ACC112 (cell line): ENCODE data around the gene WDR86.

ENCODE experiments used
- H2AFZ ChIP-seq: fragments of 200-600 bp; sonication (generic); one replicate; pipeline ENCODE4 v1.6.0; 2017; ENCODE audit warnings: antibody characterized with exemption, low read length; ENCODE audit not compliant: unreplicated experiment
- H3K27ac ChIP-seq: fragments of 200-600 bp; sonication (generic); 2 replicates; pipeline ENCODE4 v1.5.1; 2014; ENCODE audit warnings: low read depth, mild to moderate bottlenecking, antibody characterized with exemption, low read length, moderate library complexity
- H3K27me3 ChIP-seq: fragments of 200-600 bp; sonication (generic); 2 replicates; pipeline ENCODE4 v1.6.1; 2014; ENCODE audit warnings: mild to moderate bottlenecking, antibody characterized with exemption, low read length, moderate library complexity, mixed read lengths; ENCODE audit not compliant: insufficient read depth
- H3K36me3 ChIP-seq: fragments of 200-600 bp; sonication (generic); 2 replicates; pipeline ENCODE4 v1.6.1; 2016; ENCODE audit warnings: mild to moderate bottlenecking, antibody characterized with exemption, low read length, moderate library complexity, mixed read lengths; ENCODE audit not compliant: insufficient read depth
- H3K4me1 ChIP-seq: fragments of 200-600 bp; sonication (generic); one replicate; pipeline ENCODE4 v1.6.1; 2016; ENCODE audit warnings: low read length, mixed read lengths; ENCODE audit not compliant: insufficient read depth, unreplicated experiment, control insufficient read depth
- H3K4me3 ChIP-seq: fragments of 200-600 bp; sonication (generic); 2 replicates; pipeline ENCODE4 v1.5.1; 2014; ENCODE audit warnings: mild to moderate bottlenecking, low read depth, low read length
- H3K79me2 ChIP-seq: fragments of 200-600 bp; sonication (generic); one replicate; pipeline ENCODE4 v1.6.0; 2016; ENCODE audit warnings: low read length; ENCODE audit not compliant: control insufficient read depth, unreplicated experiment, insufficient read depth

WDR86 gene

DNA sequence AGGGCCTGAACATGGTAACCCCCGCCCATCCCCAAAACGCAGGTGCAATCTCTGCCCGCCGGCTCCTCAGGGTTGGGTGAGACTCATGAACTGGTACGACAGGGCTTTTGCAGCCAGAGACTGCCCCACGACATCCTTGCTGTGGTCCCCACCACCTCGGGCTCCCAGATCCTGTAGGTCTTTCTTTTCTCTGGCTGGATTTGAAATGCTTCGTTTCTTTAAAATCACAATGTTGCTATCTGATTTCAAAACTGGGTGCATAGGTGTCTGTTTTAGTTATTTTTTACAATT lies 21.9 kb downstream of the WDR86 start:
- no peak overlapping the region for H3K27ac ChIP-seq
- no peak overlapping the region for H2AFZ ChIP-seq
- peaks cover 8% of the 10 kb centered on the region; the same call in 1 of the 2 replicates for H3K27me3 ChIP-seq
- H3K36me3 ChIP-seq: no peaks in the 10 kb centered on the region
- no peaks in the 10 kb centered on the region for H3K79me2 ChIP-seq
- H3K4me3 ChIP-seq: no peak overlapping the region
- H3K4me1 ChIP-seq: no peaks in the 10 kb centered on the region

- H3K4me1 ChIP-seq: no peaks in the 10 kb centered on the region
- H3K79me2 ChIP-seq: no peaks in the 10 kb centered on the region
- no peak overlapping the region for H3K4me3 ChIP-seq
- no peaks in the 10 kb centered on the region for H3K36me3 ChIP-seq
- no peak overlapping the region for H3K27ac ChIP-seq
- no peak overlapping the region for H2AFZ ChIP-seq
- H3K27me3 ChIP-seq: peaks cover 14% of the 10 kb centered on the region
Measured at GRCh38 chr7:151387161-151388006, 22.5 kb downstream of the WDR86 start.

DNA sequence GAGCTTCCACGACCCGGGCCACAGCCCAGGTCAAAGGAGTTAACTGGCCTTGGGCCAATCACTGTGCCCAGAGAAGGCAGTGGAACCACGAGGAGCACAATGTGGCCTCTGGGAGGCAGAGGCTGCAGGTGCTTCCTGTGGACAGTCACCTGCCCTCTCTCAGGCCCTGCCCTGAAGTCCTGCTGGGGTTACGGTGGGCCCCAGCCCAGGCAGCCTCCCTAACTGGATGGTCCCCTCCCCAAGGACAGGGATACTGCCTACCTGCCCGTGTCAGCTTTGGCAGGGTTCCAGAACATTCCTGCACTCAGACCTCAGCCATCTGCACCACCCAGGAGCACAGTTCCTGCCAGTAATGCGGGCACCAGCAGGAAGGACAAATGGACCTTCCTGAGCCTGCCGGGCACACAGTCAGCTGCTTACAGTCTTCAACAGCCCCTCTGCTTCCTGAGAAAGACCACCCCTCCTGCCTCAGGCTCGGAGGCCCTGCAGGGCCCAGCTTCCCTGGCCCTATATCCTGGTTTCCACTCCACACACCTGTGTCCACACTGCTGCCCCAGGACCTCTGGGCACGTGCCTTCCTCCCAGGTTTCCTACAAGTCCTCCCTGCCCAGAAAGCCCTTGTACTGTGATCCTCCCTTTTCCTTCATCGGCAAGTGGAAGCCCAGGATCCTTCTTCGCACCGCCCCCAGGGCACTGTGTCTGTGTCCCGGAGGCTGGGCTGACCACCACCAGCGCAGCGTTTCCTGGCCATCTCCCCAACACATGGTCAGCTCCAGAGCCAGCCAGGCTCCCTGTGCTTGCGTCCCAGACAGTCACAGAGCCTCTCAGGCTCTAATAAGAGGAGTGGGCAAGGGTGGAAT lies 23.3 kb downstream of the WDR86 start:
- H3K4me1 ChIP-seq: no peaks in the 10 kb centered on the region
- H2AFZ ChIP-seq: no peak overlapping the region
- peaks cover 22% of the 10 kb centered on the region for H3K27me3 ChIP-seq

DNA sequence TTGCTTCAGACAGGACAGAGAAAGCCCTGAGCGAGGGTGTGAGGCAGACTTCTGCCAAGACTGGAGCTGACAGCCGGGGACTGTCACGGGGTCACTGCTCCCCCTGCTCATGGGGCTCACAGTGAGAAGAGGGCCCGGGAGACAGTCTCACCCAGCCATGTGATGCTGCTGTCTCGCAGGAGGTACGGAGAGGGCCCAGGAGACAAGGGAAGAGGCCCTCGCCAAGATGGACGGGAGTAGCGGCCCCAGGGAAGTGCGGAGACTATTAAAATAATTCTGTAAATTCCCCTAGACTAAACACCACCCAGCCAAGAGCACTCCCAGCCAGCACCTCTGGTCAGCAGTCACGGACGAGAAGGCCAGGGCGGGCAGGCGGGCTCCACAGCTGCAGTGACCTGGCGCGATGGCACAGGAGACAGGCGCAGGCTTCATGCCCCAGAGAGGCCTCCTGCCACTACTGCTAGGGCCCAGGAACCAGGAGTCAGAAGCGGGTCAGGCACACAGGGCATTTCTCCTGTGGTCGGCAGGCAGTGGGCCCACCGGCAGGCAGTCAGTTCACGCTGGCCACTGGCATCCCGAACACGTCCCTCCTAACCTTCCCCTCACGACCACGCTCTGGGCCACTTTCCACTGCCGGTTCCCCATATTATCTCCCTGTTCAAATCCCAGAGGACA lies 24.1 kb downstream of the WDR86 start:
- peaks cover 28% of the 10 kb centered on the region for H3K27me3 ChIP-seq
- no peaks in the 10 kb centered on the region for H3K36me3 ChIP-seq
- no peak overlapping the region for H3K27ac ChIP-seq
- H3K4me3 ChIP-seq: no peak overlapping the region
- no peak overlapping the region for H2AFZ ChIP-seq
- no peaks in the 10 kb centered on the region for H3K4me1 ChIP-seq
- no peaks in the 10 kb centered on the region for H3K79me2 ChIP-seq

More for the DNA sequence above, 23.3 kb downstream of the WDR86 start:
- Histone ChIP-seq H3K27ac (no peak overlapping the region), H3K4me3 (no peak overlapping the region), H3K36me3 (no peaks in the 10 kb centered on the region), H3K79me2 (no peaks in the 10 kb centered on the region)

DNA sequence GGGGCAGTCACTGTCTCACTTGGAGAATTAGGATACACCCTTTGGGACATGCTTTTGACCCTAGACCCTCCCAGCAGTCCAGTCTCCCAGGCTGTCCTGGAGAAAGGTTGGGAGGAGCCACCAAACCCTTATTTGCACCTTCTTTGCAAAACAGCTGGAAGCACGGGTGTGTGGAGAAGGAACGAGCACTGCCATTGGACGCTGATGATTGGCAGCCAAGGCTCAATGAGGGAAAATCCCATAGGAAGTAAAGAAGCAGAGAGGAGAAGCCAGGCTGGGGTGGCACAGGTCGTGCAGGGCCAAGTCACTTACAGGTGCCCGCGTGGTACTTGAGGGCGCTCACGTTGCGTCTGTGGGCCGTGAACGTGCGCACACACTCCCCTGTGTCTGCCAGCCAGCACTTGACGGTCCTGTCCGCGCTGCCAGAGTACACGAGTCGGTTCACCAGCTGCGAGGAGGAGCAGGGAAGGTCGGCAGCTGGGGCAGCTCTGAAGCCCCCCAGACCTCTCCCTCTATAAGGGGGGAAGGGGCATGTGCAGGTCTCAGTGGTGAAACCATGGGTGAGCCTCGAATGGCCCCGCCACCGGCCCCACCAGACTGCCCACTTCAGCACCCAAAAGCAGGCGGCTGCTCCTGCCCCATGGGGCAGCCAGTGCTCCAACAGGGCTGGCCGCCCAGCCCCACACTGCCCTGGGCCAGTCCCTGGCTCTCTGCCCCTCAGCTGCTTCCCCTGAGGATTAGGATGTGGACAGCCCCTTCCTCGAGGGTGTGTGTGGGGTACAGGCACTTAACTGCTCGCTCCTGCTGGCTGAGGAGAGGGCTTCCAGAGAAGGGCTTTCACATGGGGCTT lies 24.8 kb downstream of the WDR86 start:
- Histone ChIP-seq H3K36me3 (no peaks in the 10 kb centered on the region), H3K4me3 (no peak overlapping the region), H3K27me3 (peaks cover 28% of the 10 kb centered on the region), H2AFZ (no peak overlapping the region), H3K4me1 (no peaks in the 10 kb centered on the region), H3K27ac (no peak overlapping the region), H3K79me2 (no peaks in the 10 kb centered on the region)

GRCh38 chr7:151384352-151384697 lies 25.5 kb downstream of the WDR86 start:
- peaks cover 28% of the 10 kb centered on the region for H3K27me3 ChIP-seq
- H3K4me1 ChIP-seq: no peaks in the 10 kb centered on the region
- no peaks in the 10 kb centered on the region for H3K36me3 ChIP-seq
- H2AFZ ChIP-seq: no peak overlapping the region
- no peak overlapping the region for H3K4me3 ChIP-seq
- no peaks in the 10 kb centered on the region for H3K79me2 ChIP-seq
- no peak overlapping the region for H3K27ac ChIP-seq

DNA sequence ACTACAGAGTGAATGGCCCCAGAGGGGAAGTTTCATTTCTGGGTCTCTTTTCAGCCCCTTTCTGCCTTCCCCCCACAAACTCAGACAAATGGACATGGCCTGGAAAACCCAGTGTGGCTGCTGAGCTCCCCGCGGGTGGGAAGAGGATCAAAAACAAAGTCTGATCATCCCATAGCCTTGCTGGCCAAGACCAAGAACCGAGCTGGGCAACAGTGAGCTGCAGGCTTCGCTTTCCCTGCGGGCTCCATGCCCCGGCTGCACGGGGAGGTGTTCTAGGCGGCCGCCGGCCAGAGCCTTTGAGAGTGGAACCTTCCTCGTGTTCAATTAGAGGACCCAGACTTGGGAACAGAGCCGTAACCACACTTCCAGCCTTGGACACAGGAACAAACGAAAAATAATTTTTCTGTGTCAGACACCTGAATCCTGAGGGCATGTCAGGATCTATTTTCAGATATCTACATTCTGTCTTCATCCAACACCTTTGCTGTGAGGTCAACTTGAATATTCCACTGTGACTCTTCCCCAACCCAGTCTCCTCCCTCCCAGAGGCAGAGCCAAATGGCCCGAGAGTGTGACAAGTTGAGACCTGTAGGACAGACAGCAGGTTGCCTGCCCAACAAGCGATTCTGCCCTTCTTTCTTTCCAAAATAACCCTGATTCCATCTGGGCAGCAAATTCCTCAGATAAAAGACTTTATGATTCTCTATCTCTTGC lies 26.0 kb downstream of the WDR86 start:
- Histone ChIP-seq H3K27me3 (peaks cover 28% of the 10 kb centered on the region), H2AFZ (no peak overlapping the region), H3K79me2 (no peaks in the 10 kb centered on the region), H3K36me3 (no peaks in the 10 kb centered on the region), H3K4me1 (no peaks in the 10 kb centered on the region), H3K27ac (no peak overlapping the region), H3K4me3 (no peak overlapping the region)

GRCh38 chr7:151382079-151382885 lies 27.6 kb downstream of the WDR86 start:
- H3K4me3 ChIP-seq: no peak overlapping the region
- H3K27me3 ChIP-seq: peaks cover 28% of the 10 kb centered on the region
- no peaks in the 10 kb centered on the region for H3K79me2 ChIP-seq
- H2AFZ ChIP-seq: no peak overlapping the region
- H3K36me3 ChIP-seq: no peaks in the 10 kb centered on the region
- no peak overlapping the region for H3K27ac ChIP-seq
- no peaks in the 10 kb centered on the region for H3K4me1 ChIP-seq

DNA sequence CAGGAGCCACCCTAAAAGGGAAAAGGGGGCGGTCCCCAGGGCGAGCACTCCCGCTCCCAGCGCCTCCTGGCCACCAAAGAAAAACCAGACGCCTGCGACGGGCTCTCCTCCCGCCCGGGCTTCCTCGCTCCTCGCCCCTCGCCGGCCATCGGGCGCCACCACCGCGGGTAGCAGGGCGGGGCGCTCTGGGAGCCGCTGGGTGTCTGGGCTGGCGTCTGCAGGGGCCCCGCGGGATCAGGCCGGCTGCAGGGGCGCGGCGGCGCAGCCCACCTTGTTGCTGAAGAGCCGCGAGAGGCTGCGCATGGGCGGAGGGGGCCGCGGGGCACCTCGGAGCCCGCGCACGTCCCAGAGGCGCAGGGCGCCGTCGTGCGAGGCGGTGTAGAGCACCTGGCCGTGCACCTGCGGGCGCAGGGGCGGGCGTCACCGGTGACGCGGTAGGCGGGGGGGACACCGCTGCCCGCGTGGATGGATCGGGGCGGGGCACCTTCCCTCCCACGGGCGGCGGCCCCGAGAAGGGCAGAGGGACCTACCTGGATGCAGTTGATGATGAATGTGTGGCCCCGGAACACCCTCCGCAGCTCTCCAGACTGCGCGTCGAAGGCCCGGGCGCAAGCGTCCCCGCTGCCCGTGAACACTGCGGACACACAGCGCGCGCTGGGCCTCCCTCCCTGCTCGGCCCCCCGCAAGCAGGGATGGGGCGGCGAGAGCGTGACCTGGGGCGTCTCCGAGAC lies 28.3 kb downstream of the WDR86 start:
- Histone ChIP-seq H3K4me3 (no peak overlapping the region), H3K27me3 (peaks cover 28% of the 10 kb centered on the region), H2AFZ (no peak overlapping the region), H3K4me1 (no peaks in the 10 kb centered on the region), H3K27ac (no peak overlapping the region), H3K79me2 (no peaks in the 10 kb centered on the region), H3K36me3 (0 out of 2 replicates have a peak, but pooled peaks cover 3% of the 10 kb centered on the region)
